ENCODE data around the gene PFDN1.
"Not testable (repeated sequence)": the region's sequence is repeated elsewhere in the genome, so short reads cannot be mapped to it uniquely, and the experiment has no call there.

The PFDN1 gene

GRCh38 chr5:140302786-140303639, at the start of gene PFDN1:
TSS of gene PFDN1 (minus strand) at chr5:140303101. CDS start at chr5:140303073, 28 bp downstream.
- DNase-seq (ENCODE audit: low read depth), result peak; percentile 75

GRCh38 chr5:140351609-140352334, 48.9 kb upstream of the PFDN1 start:
- peak; percentile 27 for DNase-seq (ENCODE audit: low read depth)

GRCh38 chr5:140349244-140349643, 46.3 kb upstream of the PFDN1 start:
- no peak for DNase-seq (ENCODE audit: low read depth)

GRCh38 chr5:140348104-140348503, 45.2 kb upstream of the PFDN1 start:
- DNase-seq (ENCODE audit: low read depth), result no peak

- DNase-seq (ENCODE audit: low read depth), result no peak
Observed at GRCh38 chr5:140347360-140347759, 44.5 kb upstream of the PFDN1 start.

GRCh38 chr5:140346348-140347221, 43.7 kb upstream of the PFDN1 start, which contains the start of gene HBEGF:
TSS of gene HBEGF (minus strand) at chr5:140346603. CDS start at chr5:140346328, 275 bp downstream.
- no peak for DNase-seq (ENCODE audit: low read depth)

GRCh38 chr5:140345919-140346347, 43.0 kb upstream of the PFDN1 start:
- no peak for DNase-seq (ENCODE audit: low read depth)

GRCh38 chr5:140344683-140345423, 42.0 kb upstream of the PFDN1 start:
- DNase-seq (ENCODE audit: low read depth), result no peak

- DNase-seq (ENCODE audit: low read depth), result not testable (repeated sequence)
Observed at GRCh38 chr5:140343849-140344248, 40.9 kb upstream of the PFDN1 start.

GRCh38 chr5:140342896-140343295, 40.0 kb upstream of the PFDN1 start:
- DNase-seq (ENCODE audit: low read depth), result no peak

GRCh38 chr5:140342287-140342686, 39.4 kb upstream of the PFDN1 start:
- DNase-seq (ENCODE audit: low read depth), result no peak

GRCh38 chr5:140341591-140341990, 38.7 kb upstream of the PFDN1 start:
- no peak for DNase-seq (ENCODE audit: low read depth)

GRCh38 chr5:140340605-140341121, 37.8 kb upstream of the PFDN1 start:
- no peak for DNase-seq (ENCODE audit: low read depth)

GRCh38 chr5:140339636-140340035, 36.7 kb upstream of the PFDN1 start:
- DNase-seq (ENCODE audit: low read depth), result no peak

GRCh38 chr5:140338908-140339307, 36.0 kb upstream of the PFDN1 start:
- no peak for DNase-seq (ENCODE audit: low read depth)

- no peak for DNase-seq (ENCODE audit: low read depth)
Observed at GRCh38 chr5:140338336-140338735, 35.4 kb upstream of the PFDN1 start.

GRCh38 chr5:140337880-140338279, 35.0 kb upstream of the PFDN1 start:
- DNase-seq (ENCODE audit: low read depth), result no peak

GRCh38 chr5:140336388-140336787, 33.5 kb upstream of the PFDN1 start:
- DNase-seq (ENCODE audit: low read depth), result no peak

GRCh38 chr5:140331638-140332037, 28.7 kb upstream of the PFDN1 start:
- DNase-seq (ENCODE audit: low read depth), result no peak

GRCh38 chr5:140329739-140330481, 27.0 kb upstream of the PFDN1 start:
- no peak for DNase-seq (ENCODE audit: low read depth)
